ENCODE results near the gene CFAP97D2. TPM values are rescaled to one million over a fixed set of nuclear protein-coding genes. Genes with fewer than 3 reads are reported as not detected.

The CFAP97D2 gene
- total RNA-seq, 1 donor from 2014 or later: not detected

DNA sequence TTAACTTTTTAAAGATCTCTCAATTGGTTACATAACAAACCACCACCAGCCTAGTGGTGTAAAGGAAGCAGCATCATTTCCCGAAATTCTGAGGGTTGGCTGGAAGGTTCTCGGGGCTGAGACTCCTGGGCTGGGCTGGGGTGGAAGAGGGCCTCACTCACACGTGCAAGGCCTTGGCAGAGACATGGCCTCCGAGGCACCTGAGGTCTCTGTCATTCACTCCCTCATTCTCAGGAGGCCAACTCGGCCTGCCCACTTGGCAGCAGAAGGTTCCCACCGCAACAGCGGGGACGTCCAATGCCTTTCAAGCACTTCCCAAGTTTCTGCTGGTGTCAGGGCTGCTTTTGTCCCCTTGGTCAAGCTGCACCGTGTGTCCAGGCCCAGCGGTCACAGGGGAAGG lies 28.0 kb upstream of the CFAP97D2 start:
- TF ChIP-seq, protein P1, sequence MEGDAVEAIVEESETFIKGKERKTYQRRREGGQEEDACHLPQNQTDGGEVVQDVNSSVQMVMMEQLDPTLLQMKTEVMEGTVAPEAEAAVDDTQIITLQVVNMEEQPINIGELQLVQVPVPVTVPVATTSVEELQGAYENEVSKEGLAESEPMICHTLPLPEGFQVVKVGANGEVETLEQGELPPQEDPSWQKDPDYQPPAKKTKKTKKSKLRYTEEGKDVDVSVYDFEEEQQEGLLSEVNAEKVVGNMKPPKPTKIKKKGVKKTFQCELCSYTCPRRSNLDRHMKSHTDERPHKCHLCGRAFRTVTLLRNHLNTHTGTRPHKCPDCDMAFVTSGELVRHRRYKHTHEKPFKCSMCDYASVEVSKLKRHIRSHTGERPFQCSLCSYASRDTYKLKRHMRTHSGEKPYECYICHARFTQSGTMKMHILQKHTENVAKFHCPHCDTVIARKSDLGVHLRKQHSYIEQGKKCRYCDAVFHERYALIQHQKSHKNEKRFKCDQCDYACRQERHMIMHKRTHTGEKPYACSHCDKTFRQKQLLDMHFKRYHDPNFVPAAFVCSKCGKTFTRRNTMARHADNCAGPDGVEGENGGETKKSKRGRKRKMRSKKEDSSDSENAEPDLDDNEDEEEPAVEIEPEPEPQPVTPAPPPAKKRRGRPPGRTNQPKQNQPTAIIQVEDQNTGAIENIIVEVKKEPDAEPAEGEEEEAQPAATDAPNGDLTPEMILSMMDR (conservative IDR thresholded peaks at IDR 0.05; ENCODE audit: low read depth, low read length): no peak
- no peak overlapping the region for H3K4me3 ChIP-seq (ENCODE audit: low read depth, low read length)
- DNase-seq (ENCODE audit: low read depth): no peak

DNA sequence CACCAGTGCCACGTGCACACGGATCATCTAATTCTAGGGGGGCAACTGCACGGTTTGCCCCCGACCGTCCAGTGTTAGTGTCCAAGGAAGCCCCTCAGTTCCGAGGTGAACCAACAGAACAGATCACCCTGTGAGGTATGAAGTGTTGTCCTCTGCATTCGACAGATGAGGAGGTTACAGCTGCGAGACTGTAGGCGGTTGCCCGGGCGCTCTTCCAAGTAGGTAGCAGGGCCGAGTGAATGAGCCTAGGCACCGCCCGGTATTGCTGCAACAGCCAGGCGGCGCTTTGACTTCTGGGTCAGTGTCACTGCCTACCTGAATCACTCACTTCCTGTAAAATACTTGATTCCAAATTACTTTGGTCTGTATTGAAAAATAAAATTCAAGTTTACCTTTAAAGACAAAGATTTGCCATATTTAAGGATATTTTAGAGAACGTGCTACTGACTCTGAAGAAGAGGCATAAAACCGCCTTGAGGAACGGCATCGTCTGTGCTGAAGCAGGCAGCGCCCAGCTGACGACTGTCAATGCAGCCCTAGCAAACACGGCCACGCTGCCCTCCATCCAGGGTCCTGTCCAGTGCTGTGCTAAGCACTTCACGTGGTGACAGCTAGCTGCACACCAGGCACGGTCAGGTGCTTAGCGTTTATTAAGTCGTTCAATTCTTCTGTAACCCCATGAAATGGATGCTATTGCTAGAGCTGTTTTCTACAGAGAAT lies 27.3 kb upstream of the CFAP97D2 start:
- H3K4me3 ChIP-seq (ENCODE audit: low read depth, low read length): no peak overlapping the region
- DNase-seq (ENCODE audit: low read depth): no peak
- TF ChIP-seq, protein P1 (conservative IDR thresholded peaks at IDR 0.05; ENCODE audit: low read depth, low read length): no peak

DNA sequence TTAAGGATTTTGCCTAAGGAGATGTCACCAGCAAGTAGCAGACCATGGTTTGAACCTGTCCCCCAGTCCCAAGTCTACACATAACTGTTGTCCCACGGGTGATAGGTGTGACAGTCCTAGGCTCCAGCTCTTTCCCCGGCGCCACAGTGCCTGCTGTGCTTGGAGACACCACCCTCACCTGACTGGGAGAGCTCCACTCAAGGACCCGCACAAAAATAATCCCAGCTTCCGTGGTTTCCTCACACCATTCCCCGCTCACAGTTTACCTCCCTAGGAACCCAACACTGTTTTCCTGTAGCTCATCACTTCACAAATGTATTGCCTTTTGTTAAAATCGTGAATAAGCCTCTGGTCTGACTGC lies 26.8 kb upstream of the CFAP97D2 start:
- TF ChIP-seq, protein P1 (conservative IDR thresholded peaks at IDR 0.05; ENCODE audit: low read depth, low read length): no peak
- DNase-seq (ENCODE audit: low read depth): no peak
- H3K4me3 ChIP-seq (ENCODE audit: low read depth, low read length): no peak overlapping the region

DNA sequence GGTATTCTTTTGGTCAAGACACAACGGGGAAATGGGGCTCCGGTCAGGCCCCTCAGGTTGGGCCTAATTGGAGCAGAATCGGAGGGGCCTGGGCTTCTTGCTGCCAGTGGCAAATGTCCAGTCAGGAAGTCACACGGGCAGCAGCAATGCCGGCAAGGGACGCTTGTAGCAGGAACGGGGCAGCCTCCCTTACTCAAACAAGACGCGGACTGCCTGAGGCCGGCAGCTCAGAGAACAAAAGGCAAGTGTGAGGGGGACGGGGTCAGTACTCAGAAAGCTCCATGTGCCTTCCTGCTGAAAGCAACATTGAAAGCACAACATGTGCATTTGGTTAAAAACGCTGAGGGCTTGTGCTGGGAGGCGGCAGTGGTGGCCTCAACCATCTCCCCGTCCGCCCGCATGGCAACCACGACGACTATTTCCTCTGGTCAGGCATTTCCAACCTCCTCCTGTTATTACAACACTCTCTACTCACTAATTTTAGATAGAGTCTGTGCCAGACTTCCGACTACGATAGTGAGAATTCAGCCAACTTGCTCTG lies 26.2 kb upstream of the CFAP97D2 start:
- TF ChIP-seq, protein P1 (conservative IDR thresholded peaks at IDR 0.05; ENCODE audit: low read depth, low read length): no peak
- no peak for DNase-seq (ENCODE audit: low read depth)
- H3K4me3 ChIP-seq (ENCODE audit: low read depth, low read length): no peak overlapping the region

DNA sequence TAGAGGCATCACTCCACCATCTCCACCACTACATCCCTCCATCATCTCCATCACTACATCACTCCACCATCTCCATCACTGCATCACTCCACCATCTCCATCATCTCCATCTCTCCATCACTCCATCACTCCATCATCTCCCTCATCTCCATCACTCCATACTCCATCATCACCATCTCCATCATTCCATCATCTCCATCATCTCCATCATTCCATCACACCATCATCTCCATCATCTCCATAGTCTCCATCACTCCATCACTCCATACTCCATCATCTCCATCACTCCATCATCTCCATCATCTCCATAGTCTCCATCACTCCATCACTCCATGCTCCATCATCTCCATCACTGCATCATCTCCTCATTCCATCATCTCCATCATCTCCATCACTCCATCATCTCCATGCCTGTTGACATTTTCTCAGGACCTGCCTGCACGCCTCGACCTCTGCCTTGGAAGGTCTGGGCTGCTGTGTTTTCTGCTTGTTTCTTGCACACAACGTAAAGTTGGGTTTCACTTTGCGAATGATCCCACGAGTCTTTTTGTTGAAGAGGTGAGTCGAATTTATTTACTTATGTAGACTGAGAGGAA lies 25.5 kb upstream of the CFAP97D2 start:
- no peak overlapping the region for H3K4me3 ChIP-seq (ENCODE audit: low read depth, low read length)
- no peak for DNase-seq (ENCODE audit: low read depth)
- TF ChIP-seq, protein P1 (conservative IDR thresholded peaks at IDR 0.05; ENCODE audit: low read depth, low read length): no peak

DNA sequence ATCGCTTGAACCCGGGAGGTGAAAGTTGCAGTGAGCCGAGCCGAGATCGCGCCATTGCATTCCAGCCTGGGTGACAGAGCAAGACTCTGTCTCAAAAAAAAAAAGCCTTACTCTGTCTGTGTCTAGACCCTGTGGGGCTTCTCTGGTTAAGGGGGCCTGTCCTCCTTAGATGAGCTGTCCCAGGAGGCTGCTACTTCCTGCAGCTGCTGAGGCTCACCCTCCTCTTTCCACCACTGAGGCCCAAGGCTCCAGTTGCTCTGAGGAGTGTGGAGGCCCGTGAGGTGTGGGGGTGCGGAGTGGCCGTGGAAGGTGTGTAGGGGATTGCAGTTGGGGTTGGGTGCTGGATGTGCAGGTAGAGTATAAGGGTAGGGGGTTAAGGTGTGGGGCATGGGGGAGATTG lies 24.6 kb upstream of the CFAP97D2 start:
- TF ChIP-seq, protein P1 (conservative IDR thresholded peaks at IDR 0.05; ENCODE audit: low read depth, low read length): no peak
- no peak overlapping the region for H3K4me3 ChIP-seq (ENCODE audit: low read depth, low read length)
- no peak for DNase-seq (ENCODE audit: low read depth)
